Activated CD4-positive, CD25-positive, alpha-beta regulatory T cell treated with anti-CD3 and anti-CD28 coated beads, Interleukin-2, amount 50 U/mL, for 16 hours (primary cell): ENCODE measurements around the gene PDZRN3.

ENCODE experiments used
- DNase-seq: peaks from one replicate; pipeline ENCODE4 v3.0.0-alpha.2; 2020; ENCODE audit warnings: low read depth, low spot score

The PDZRN3 gene

GRCh38 chr3:73497646-73498406 is 126.9 kb downstream of the PDZRN3 start:
- DNase-seq = no peak

GRCh38 chr3:73493543-73494308 is 131.0 kb downstream of the PDZRN3 start:
- DNase-seq = no peak

GRCh38 chr3:73492186-73492585 is 132.6 kb downstream of the PDZRN3 start:
- no peak for DNase-seq

- no peak for DNase-seq
Observed at GRCh38 chr3:73491287-73491662, 133.5 kb downstream of the PDZRN3 start.

- DNase-seq = no peak
Observed at GRCh38 chr3:73490453-73491286, 134.1 kb downstream of the PDZRN3 start.

- no peak for DNase-seq
Observed at GRCh38 chr3:73485877-73486330, 138.8 kb downstream of the PDZRN3 start.

GRCh38 chr3:73484656-73485248 is 140.0 kb downstream of the PDZRN3 start:
- no peak for DNase-seq

- no peak for DNase-seq
Observed at GRCh38 chr3:73481888-73482287, 142.9 kb downstream of the PDZRN3 start.

- no peak for DNase-seq
Observed at GRCh38 chr3:73480187-73480672, 144.5 kb downstream of the PDZRN3 start.

- no peak for DNase-seq
Observed at GRCh38 chr3:73479325-73479724, 145.4 kb downstream of the PDZRN3 start.

- no peak for DNase-seq
Observed at GRCh38 chr3:73478858-73479257, 145.9 kb downstream of the PDZRN3 start.

- no peak for DNase-seq
Observed at GRCh38 chr3:73475717-73476116, 149.0 kb downstream of the PDZRN3 start.

- no peak for DNase-seq
Observed at GRCh38 chr3:73475175-73475574, 149.6 kb downstream of the PDZRN3 start.

- no peak for DNase-seq
Observed at GRCh38 chr3:73474619-73475018, 150.1 kb downstream of the PDZRN3 start.

GRCh38 chr3:73473898-73474416 is 150.8 kb downstream of the PDZRN3 start:
- no peak for DNase-seq

- no peak for DNase-seq
Observed at GRCh38 chr3:73473181-73473897, 151.4 kb downstream of the PDZRN3 start.

GRCh38 chr3:73471986-73472787 is 152.6 kb downstream of the PDZRN3 start:
- DNase-seq = no peak

- DNase-seq = no peak
Observed at GRCh38 chr3:73470860-73471259, 153.9 kb downstream of the PDZRN3 start.

- DNase-seq = no peak
Observed at GRCh38 chr3:73469331-73469730, 155.4 kb downstream of the PDZRN3 start.

GRCh38 chr3:73467211-73467610 is 157.5 kb downstream of the PDZRN3 start:
- DNase-seq = no peak
